ENCODE measurements around the gene ACSL5.
A peak's percentile ranks its signal among the peaks of the same experiment; 100 is the strongest.

The ACSL5 gene, protein sequence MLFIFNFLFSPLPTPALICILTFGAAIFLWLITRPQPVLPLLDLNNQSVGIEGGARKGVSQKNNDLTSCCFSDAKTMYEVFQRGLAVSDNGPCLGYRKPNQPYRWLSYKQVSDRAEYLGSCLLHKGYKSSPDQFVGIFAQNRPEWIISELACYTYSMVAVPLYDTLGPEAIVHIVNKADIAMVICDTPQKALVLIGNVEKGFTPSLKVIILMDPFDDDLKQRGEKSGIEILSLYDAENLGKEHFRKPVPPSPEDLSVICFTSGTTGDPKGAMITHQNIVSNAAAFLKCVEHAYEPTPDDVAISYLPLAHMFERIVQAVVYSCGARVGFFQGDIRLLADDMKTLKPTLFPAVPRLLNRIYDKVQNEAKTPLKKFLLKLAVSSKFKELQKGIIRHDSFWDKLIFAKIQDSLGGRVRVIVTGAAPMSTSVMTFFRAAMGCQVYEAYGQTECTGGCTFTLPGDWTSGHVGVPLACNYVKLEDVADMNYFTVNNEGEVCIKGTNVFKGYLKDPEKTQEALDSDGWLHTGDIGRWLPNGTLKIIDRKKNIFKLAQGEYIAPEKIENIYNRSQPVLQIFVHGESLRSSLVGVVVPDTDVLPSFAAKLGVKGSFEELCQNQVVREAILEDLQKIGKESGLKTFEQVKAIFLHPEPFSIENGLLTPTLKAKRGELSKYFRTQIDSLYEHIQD

DNA sequence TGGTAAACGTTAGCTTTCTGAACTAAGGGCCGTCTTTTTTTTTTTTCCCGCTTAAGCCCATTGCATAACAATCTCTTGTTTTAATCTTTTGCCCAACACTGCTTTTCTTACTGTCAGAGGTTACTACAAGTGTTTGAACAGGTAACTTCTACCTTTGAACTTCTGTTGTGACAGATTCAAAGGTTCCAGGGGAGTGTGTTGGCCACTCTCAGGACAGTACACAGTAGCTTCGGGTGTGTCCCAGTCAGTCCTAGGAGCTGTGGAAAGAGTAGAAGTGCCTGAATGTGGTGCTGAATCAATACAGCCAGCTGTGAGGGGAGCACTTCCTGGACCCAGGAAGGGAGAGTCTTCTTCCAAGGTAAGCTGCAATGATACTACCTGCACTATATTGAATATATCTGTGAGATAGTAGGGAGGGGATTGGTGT lies at the start of gene ACSL5:
Gene ACSL5 (plus strand): TSS at position 205 of the 427 bp plus-strand sequence. CDS start 20,831 bp downstream, outside the sequence.
- H3K9ac ChIP-seq (ENCODE audit: low read length) = no peak within 1 kb of the TSS
- peak within 1 kb of the TSS; percentile 98 for H3K4me2 ChIP-seq (ENCODE audit: low read length)
- H3K4me1 ChIP-seq (ENCODE audit: low read length) = peaks cover 21% of the 10 kb centered on the region

DNA sequence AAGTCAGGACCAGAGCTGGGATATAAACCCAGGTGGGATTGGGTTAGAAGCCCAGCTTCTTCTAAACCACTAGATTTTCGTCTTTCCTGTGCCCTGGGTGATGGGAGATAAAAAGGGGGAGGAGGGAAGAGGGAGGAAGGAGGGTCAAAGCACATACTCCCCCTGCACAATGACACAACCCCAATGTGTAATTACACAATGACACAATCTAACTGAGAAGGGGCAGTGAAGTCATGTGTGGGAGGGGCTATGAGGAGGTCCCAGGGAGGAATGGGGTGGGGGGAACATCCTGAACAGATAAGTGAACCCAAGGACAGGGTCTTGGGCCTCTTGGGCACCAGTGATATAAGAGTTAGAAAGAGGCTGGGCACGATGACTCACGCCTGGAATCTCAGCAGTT lies 46.2 kb upstream of the ACSL5 start:
- no peaks in the 10 kb centered on the region for H3K79me2 ChIP-seq (ENCODE audit: low read length)
- H3K9me3 ChIP-seq (ENCODE audit: insufficient read depth, low read length) = no peaks in the 10 kb centered on the region
- no peaks in the 10 kb centered on the region for H4K20me1 ChIP-seq (ENCODE audit: insufficient read depth, low read length)
- no peak overlapping the region for H3K27ac ChIP-seq (ENCODE audit: low read length)
- no peak overlapping the region for H3K4me2 ChIP-seq (ENCODE audit: low read length)
- TF ChIP-seq, protein P1, sequence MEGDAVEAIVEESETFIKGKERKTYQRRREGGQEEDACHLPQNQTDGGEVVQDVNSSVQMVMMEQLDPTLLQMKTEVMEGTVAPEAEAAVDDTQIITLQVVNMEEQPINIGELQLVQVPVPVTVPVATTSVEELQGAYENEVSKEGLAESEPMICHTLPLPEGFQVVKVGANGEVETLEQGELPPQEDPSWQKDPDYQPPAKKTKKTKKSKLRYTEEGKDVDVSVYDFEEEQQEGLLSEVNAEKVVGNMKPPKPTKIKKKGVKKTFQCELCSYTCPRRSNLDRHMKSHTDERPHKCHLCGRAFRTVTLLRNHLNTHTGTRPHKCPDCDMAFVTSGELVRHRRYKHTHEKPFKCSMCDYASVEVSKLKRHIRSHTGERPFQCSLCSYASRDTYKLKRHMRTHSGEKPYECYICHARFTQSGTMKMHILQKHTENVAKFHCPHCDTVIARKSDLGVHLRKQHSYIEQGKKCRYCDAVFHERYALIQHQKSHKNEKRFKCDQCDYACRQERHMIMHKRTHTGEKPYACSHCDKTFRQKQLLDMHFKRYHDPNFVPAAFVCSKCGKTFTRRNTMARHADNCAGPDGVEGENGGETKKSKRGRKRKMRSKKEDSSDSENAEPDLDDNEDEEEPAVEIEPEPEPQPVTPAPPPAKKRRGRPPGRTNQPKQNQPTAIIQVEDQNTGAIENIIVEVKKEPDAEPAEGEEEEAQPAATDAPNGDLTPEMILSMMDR (IDR thresholded peaks at IDR 0.05; ENCODE audit: low read depth, low read length) = no peak
- no peak for TF ChIP-seq EZH2phosphoT487 (IDR thresholded peaks at IDR 0.05; ENCODE audit: low read depth)
- H3K27me3 ChIP-seq (ENCODE audit: low read depth, low read length) = peaks cover 4% of the 10 kb centered on the region; the same call in 1 of the 2 replicates
- H3K4me1 ChIP-seq (ENCODE audit: low read length) = peaks cover 8% of the 10 kb centered on the region; the same call in 1 of the 2 replicates
- H3K9ac ChIP-seq (ENCODE audit: low read length) = no peak overlapping the region
- H3K36me3 ChIP-seq (replicated peaks; ENCODE audit: low read depth, low read length) = no peaks in the 10 kb centered on the region
- no peak overlapping the region for H2AFZ ChIP-seq (ENCODE audit: low read depth, low read length)
- H3K4me3 ChIP-seq (ENCODE audit: low read length) = no peak overlapping the region

More for the DNA sequence above, at the start of gene ACSL5:
- H3K4me3 ChIP-seq (ENCODE audit: low read length) = peak within 1 kb of the TSS; percentile 97; the same call in 1 of the 2 replicates
- TF ChIP-seq EZH2phosphoT487 (IDR thresholded peaks at IDR 0.05; ENCODE audit: low read depth) = no peak
- TF ChIP-seq, protein P1 (IDR thresholded peaks at IDR 0.05; ENCODE audit: low read depth, low read length) = no peak
- no peaks in the 10 kb centered on the region for H3K36me3 ChIP-seq (replicated peaks; ENCODE audit: low read depth, low read length)
- no peak within 1 kb of the TSS for H3K27ac ChIP-seq (ENCODE audit: low read length)
- H3K27me3 ChIP-seq (ENCODE audit: low read depth, low read length) = no peaks in the 10 kb centered on the region
- H4K20me1 ChIP-seq (ENCODE audit: insufficient read depth, low read length) = no peaks in the 10 kb centered on the region
- peak within 1 kb of the TSS; percentile 90; the same call in 1 of the 2 replicates for H2AFZ ChIP-seq (ENCODE audit: low read depth, low read length)
- peaks cover 13% of the 10 kb centered on the region for H3K79me2 ChIP-seq (ENCODE audit: low read length)
- H3K9me3 ChIP-seq (ENCODE audit: insufficient read depth, low read length) = no peaks in the 10 kb centered on the region

DNA sequence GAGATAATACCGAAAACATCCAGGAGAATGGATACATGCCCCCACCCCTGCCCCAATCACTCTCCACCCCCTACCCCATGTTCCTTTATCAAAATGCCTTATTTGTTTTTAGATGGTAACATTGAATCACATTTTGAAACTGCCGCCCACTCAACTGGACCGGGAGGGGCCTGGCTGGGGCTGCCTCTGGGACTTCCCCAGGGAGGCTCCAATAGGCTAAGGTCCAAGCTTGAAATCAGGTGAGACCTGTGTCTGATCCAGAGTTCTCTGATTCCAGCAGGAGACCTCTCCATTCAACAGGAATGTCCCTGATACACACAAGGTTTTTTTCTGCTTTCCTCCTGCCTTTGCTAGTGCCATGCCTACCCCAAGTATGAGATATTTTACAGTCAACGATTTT lies 43.8 kb upstream of the ACSL5 start:
- no peaks in the 10 kb centered on the region for H3K79me2 ChIP-seq (ENCODE audit: low read length)
- no peak overlapping the region for H2AFZ ChIP-seq (ENCODE audit: low read depth, low read length)
- H3K4me3 ChIP-seq (ENCODE audit: low read length) = no peak overlapping the region
- peaks cover 8% of the 10 kb centered on the region; the same call in 1 of the 2 replicates for H3K4me1 ChIP-seq (ENCODE audit: low read length)
- H3K36me3 ChIP-seq (replicated peaks; ENCODE audit: low read depth, low read length) = no peaks in the 10 kb centered on the region
- TF ChIP-seq, protein P1 (IDR thresholded peaks at IDR 0.05; ENCODE audit: low read depth, low read length) = no peak
- TF ChIP-seq EZH2phosphoT487 (IDR thresholded peaks at IDR 0.05; ENCODE audit: low read depth) = no peak
- H3K9me3 ChIP-seq (ENCODE audit: insufficient read depth, low read length) = no peaks in the 10 kb centered on the region
- no peaks in the 10 kb centered on the region for H4K20me1 ChIP-seq (ENCODE audit: insufficient read depth, low read length)
- H3K27me3 ChIP-seq (ENCODE audit: low read depth, low read length) = peaks cover 3% of the 10 kb centered on the region; the same call in 1 of the 2 replicates
- H3K9ac ChIP-seq (ENCODE audit: low read length) = no peak overlapping the region
- no peak overlapping the region for H3K4me2 ChIP-seq (ENCODE audit: low read length)
- no peak overlapping the region for H3K27ac ChIP-seq (ENCODE audit: low read length)

DNA sequence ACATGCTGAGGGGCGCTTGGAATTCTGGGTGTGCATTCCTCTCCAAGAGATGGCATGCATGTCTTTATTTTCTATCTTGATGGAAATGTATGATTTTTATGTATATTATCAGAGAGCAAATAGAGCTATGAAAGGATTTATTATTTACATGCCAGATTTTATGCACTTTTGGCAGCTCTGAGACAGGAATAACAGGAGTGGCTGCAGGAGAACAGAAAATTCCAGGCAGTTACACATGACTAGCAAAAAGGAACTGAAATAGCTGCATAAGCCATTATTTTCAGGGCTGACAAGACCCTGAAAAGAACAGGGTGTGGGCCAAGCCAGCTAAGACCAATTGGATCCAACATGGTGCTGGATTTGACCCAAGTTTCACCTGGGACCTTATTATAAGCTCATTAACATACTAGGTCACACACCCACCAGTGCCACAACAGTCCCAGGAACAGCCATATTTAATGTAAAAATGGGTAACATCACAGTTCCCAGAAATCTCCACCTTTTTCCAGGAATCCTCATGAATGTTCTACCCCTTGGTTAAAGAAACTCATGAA lies 43.2 kb upstream of the ACSL5 start:
- H3K9ac ChIP-seq (ENCODE audit: low read length) = no peak overlapping the region
- H3K27me3 ChIP-seq (ENCODE audit: low read depth, low read length) = peaks cover 3% of the 10 kb centered on the region; the same call in 1 of the 2 replicates
- no peaks in the 10 kb centered on the region for H3K9me3 ChIP-seq (ENCODE audit: insufficient read depth, low read length)
- H3K4me3 ChIP-seq (ENCODE audit: low read length) = no peak overlapping the region
- TF ChIP-seq, protein P1 (IDR thresholded peaks at IDR 0.05; ENCODE audit: low read depth, low read length) = no peak
- no peak for TF ChIP-seq EZH2phosphoT487 (IDR thresholded peaks at IDR 0.05; ENCODE audit: low read depth)
- no peaks in the 10 kb centered on the region for H4K20me1 ChIP-seq (ENCODE audit: insufficient read depth, low read length)
- no peak overlapping the region for H3K4me2 ChIP-seq (ENCODE audit: low read length)
- H3K4me1 ChIP-seq (ENCODE audit: low read length) = peaks cover 8% of the 10 kb centered on the region; the same call in 1 of the 2 replicates
- H3K36me3 ChIP-seq (replicated peaks; ENCODE audit: low read depth, low read length) = no peaks in the 10 kb centered on the region
- H3K27ac ChIP-seq (ENCODE audit: low read length) = no peak overlapping the region
- no peaks in the 10 kb centered on the region for H3K79me2 ChIP-seq (ENCODE audit: low read length)
- H2AFZ ChIP-seq (ENCODE audit: low read depth, low read length) = no peak overlapping the region

All from OCI-LY3 (cell line).